Endothelial cell of umbilical vein (primary cell): ENCODE results near the gene ACSL6. TPM values are rescaled to one million over a fixed set of nuclear protein-coding genes. Genes with fewer than 3 reads are reported as not detected.

ENCODE experiments used
- BruUV-seq: library from RNA; stranded (reverse); fragments of 400-500 nt; replicated peaks from 2 replicates; lab custom pipeline; 2021; lab: Mats Ljungman, UMichigan
- CTCF ChIA-PET: fragments of 300-600, 350-600 bp; sonication (Branson Sonifier 250); formaldehyde crosslinking; loops from one replicate; lab custom pipeline; 2021; ENCODE audit warnings: antibody characterized with exemption, inconsistent platforms; lab: Charles Lee
- POLR2A ChIA-PET: fragments of 300-600, 350-600 bp; sonication (Branson Sonifier 250); formaldehyde crosslinking; loops from one replicate; lab custom pipeline; 2021; ENCODE audit warnings: antibody characterized with exemption, inconsistent platforms; lab: Charles Lee
- DNase-seq: peaks from one replicate; pipeline ENCODE4 v3.0.0-alpha.2; 2011; ENCODE audit warnings: low read depth, low spot score
- FAIRE-seq: peaks from 2 replicates; lab custom pipeline; 2011; peaks lifted over from hg19 to GRCh38; lab: Jason Lieb, UNC
- H2AFZ ChIP-seq: 2 replicates; pipeline ENCODE4 v1.6.0; 2012; ENCODE audit warnings: low read depth, low read length, control low read depth, inconsistent platforms
- H3K27ac ChIP-seq: 2 replicates; pipeline ENCODE4 v1.5.1; 2011; ENCODE audit warnings: low read depth, mild to moderate bottlenecking, control low read depth, low read length, moderate library complexity; ENCODE audit not compliant: insufficient read depth
- H3K27me3 ChIP-seq, 2 experiments: 2 replicates each; pipeline versions ENCODE4 v1.6.0 to v1.6.1; 2011; ENCODE audit warnings: low read length in 2 of 2, mixed read lengths in 1 of 2; ENCODE audit not compliant: control insufficient read depth in 2 of 2, insufficient read depth in 2 of 2
- H3K36me3 ChIP-seq, 2 experiments: 2 replicates in 1 of 2; 3 replicates in 1 of 2; pipeline ENCODE4 v1.5.1; 2011; ENCODE audit warnings: low read length in 2 of 2, mild to moderate bottlenecking in 1 of 2, moderate library complexity in 1 of 2; ENCODE audit not compliant: control insufficient read depth in 2 of 2, insufficient read depth in 2 of 2; ENCODE audit errors: extremely low read depth in 1 of 2
- H3K4me1 ChIP-seq: 3 replicates; pipeline ENCODE4 v1.5.1; 2011; ENCODE audit warnings: mild to moderate bottlenecking, low read length; ENCODE audit not compliant: control insufficient read depth, insufficient read depth; ENCODE audit errors: extremely low read depth
- H3K4me2 ChIP-seq: 2 replicates; pipeline ENCODE4 v1.6.1; 2011; ENCODE audit warnings: low read length, control low read depth, mixed read lengths; ENCODE audit not compliant: insufficient read depth
- H3K4me3 ChIP-seq, 3 experiments: fragments of 200-600 bp in 1 of 3; sonication (generic), shearing (Covaris generic) in 1 of 3; replicated peaks in 1 of 3; 2 replicates each; pipeline ENCODE4 v1.5.1; 2011 to 2016; ENCODE audit warnings: control low read depth in 3 of 3, low read length in 3 of 3, mild to moderate bottlenecking in 2 of 3, inconsistent platforms in 1 of 3, low read depth in 1 of 3, moderate library complexity in 1 of 3; ENCODE audit not compliant: insufficient read depth in 1 of 3
- H3K79me2 ChIP-seq: 2 replicates; pipeline ENCODE4 v1.6.0; 2012; ENCODE audit warnings: low read length, inconsistent platforms; ENCODE audit not compliant: control insufficient read depth, insufficient read depth
- H3K9ac ChIP-seq: replicated peaks from 2 replicates; pipeline ENCODE3; 2011; ENCODE audit warnings: low read length, control low read depth; ENCODE audit not compliant: insufficient read depth; ENCODE audit errors: extremely low read depth
- H3K9me1 ChIP-seq: replicated peaks from 3 replicates; pipeline ENCODE4 v1.6.0; 2011; ENCODE audit warnings: mild to moderate bottlenecking, low read length; ENCODE audit not compliant: control insufficient read depth, insufficient read depth; ENCODE audit errors: extremely low read depth
- H3K9me3 ChIP-seq: replicated peaks from 2 replicates; pipeline ENCODE4 v1.5.1; 2012; ENCODE audit warnings: low read length, inconsistent platforms; ENCODE audit not compliant: control insufficient read depth, insufficient read depth
- H4K20me1 ChIP-seq: replicated peaks from 2 replicates; pipeline ENCODE3; 2011; ENCODE audit warnings: mild to moderate bottlenecking, low read length; ENCODE audit not compliant: control insufficient read depth, insufficient read depth; ENCODE audit errors: extremely low read depth
- EZH2 ChIP-seq: IDR thresholded peaks from 2 replicates; pipeline ENCODE4 v1.6.1; 2012; ENCODE audit warnings: borderline replicate concordance, low read depth, mild to moderate bottlenecking, moderate library complexity, low read length, inconsistent platforms; ENCODE audit not compliant: severe bottlenecking
- FOS ChIP-seq: IDR thresholded peaks from 2 replicates; pipeline ENCODE4 v1.6.1; 2011; ENCODE audit warnings: mild to moderate bottlenecking, low read length, moderate library complexity, borderline replicate concordance; ENCODE audit not compliant: insufficient read depth
- GATA2 ChIP-seq: IDR thresholded peaks from 2 replicates; pipeline ENCODE4 v1.7.0; 2011; ENCODE audit warnings: low read depth, mild to moderate bottlenecking, moderate library complexity, mixed read lengths, low read length; ENCODE audit not compliant: insufficient read length, insufficient read depth
- JUN ChIP-seq: IDR thresholded peaks from 2 replicates; pipeline ENCODE4 v1.6.1; 2011; ENCODE audit warnings: borderline replicate concordance, low read depth; ENCODE audit not compliant: insufficient read length, insufficient read depth
- MAX ChIP-seq: IDR thresholded peaks from 2 replicates; pipeline ENCODE4 v1.6.1; 2011; ENCODE audit not compliant: insufficient read depth, insufficient read length
- MYC ChIP-seq: IDR thresholded peaks from one replicate; pipeline ENCODE4 v1.6.1; 2011; ENCODE audit warnings: mild to moderate bottlenecking, low read depth, low read length
- POLR2A ChIP-seq: IDR thresholded peaks from 2 replicates; pipeline ENCODE4 v1.6.1; 2012; ENCODE audit warnings: low read depth, mild to moderate bottlenecking, control low read depth, low read length
- POLR2AphosphoS5 ChIP-seq: IDR thresholded peaks from 2 replicates; pipeline ENCODE4 v1.6.1; 2012; ENCODE audit warnings: low read depth, mild to moderate bottlenecking, control low read depth, low read length, moderate library complexity; ENCODE audit not compliant: insufficient read depth
- dilution Hi-C: fragments of 300-500 bp; cut with MboI; formaldehyde crosslinking; loops from one replicate; pipeline ENCODE4 v1.15.0; 2019; ENCODE audit warnings: low sequenced_read_pairs; ENCODE audit not compliant: extremely low pct_ligation_motif_present
- intact Hi-C: fragments of 100-400 bp; cut with micrococcal nuclease; formaldehyde crosslinking; loops from one replicate; pipeline ENCODE4 v1.10.0; 2022
- polyA plus RNA-seq, 4 experiments: library from polyadenylated mRNA; depleted of rRNA in 3 of 4; stranded (reverse) in 3 of 4; unstranded in 1 of 4; fragments of >200 nt; gene quantifications; 2 replicates each; pipeline versions ENCODE4 v1.2.1 to v1.2.3, GENCODE V29; 2011 to 2012; ENCODE audit warnings: missing spikeins in 1 of 4
- total RNA-seq: library from RNA; stranded (reverse); gene quantifications from 2 replicates; pipeline ENCODE4 v1.2.3, GENCODE V29; 2021
- TF ChIP-seq, protein P1 (sequence below), 2 donors: IDR thresholded peaks; 1 replicate in 1 of 2; 2 replicates in 1 of 2; pipeline ENCODE4 v1.5.1; 2011; ENCODE audit warnings: low read length in 2 of 2, mild to moderate bottlenecking in 2 of 2, moderate library complexity in 2 of 2, control low read depth in 1 of 2, inconsistent platforms in 1 of 2, low read depth in 1 of 2; ENCODE audit not compliant: insufficient read depth in 1 of 2; ENCODE audit errors: extremely low read depth in 1 of 2

ACSL6 gene
- total and polyA plus RNA-seq, 2 donors (not counting 3 experiments of a cell fraction or from before 2014, with no cell fraction given): not detected

- Histone ChIP-seq H3K4me3 (no peak overlapping the region), H3K4me2 (no peak overlapping the region), H3K27me3 (peaks cover 11 to 30% of the 10 kb centered on the region in 2 experiments), H3K9me1 (no peaks in the 10 kb centered on the region), H3K36me3 (no peaks in the 10 kb centered on the region), H3K9ac (no peak overlapping the region), H3K9me3 (no peaks in the 10 kb centered on the region), H3K79me2 (no peaks in the 10 kb centered on the region), H3K27ac (no peak overlapping the region), H3K4me1 (no peaks in the 10 kb centered on the region), H4K20me1 (no peaks in the 10 kb centered on the region), H2AFZ (no peak overlapping the region)
- DNase-seq (no peak), FAIRE-seq (no peak)
- ChIA-PET POLR2A (no interaction called here), CTCF (interaction anchor here (1.0 to 1.3 kb wide), 2 partner anchors 12 to 431 kb away, joined by 3 to 5 read pairs; no protein-coding TSS in a partner anchor)
- dilution Hi-C loops: loop anchor here (25.0 kb wide), 1 partner anchor 433 kb away; no protein-coding TSS in a partner anchor
- intact Hi-C loops: no loop called here
- no TSS peak for BruUV-seq
- TF ChIP-seq POLR2AphosphoS5: no peak
- TF ChIP-seq EZH2: no peak
- TF ChIP-seq, protein P1, sequence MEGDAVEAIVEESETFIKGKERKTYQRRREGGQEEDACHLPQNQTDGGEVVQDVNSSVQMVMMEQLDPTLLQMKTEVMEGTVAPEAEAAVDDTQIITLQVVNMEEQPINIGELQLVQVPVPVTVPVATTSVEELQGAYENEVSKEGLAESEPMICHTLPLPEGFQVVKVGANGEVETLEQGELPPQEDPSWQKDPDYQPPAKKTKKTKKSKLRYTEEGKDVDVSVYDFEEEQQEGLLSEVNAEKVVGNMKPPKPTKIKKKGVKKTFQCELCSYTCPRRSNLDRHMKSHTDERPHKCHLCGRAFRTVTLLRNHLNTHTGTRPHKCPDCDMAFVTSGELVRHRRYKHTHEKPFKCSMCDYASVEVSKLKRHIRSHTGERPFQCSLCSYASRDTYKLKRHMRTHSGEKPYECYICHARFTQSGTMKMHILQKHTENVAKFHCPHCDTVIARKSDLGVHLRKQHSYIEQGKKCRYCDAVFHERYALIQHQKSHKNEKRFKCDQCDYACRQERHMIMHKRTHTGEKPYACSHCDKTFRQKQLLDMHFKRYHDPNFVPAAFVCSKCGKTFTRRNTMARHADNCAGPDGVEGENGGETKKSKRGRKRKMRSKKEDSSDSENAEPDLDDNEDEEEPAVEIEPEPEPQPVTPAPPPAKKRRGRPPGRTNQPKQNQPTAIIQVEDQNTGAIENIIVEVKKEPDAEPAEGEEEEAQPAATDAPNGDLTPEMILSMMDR (IDR thresholded peaks at IDR 0.05; ENCODE audit: extremely low read depth in 1 of 2, insufficient read depth in 1 of 2, low read depth in 1 of 2, low read length in 2 of 2): no peak
- no peak for TF ChIP-seq GATA2
- TF ChIP-seq JUN: no peak
- TF ChIP-seq FOS: no peak
- no peak for TF ChIP-seq POLR2A
- TF ChIP-seq MAX: no peak
- TF ChIP-seq MYC: no peak
Observed at GRCh38 chr5:132019857-132020555, 8.5 kb upstream of the ACSL6 start.
